ENCODE measurements around the gene RABGAP1L.

DNA sequence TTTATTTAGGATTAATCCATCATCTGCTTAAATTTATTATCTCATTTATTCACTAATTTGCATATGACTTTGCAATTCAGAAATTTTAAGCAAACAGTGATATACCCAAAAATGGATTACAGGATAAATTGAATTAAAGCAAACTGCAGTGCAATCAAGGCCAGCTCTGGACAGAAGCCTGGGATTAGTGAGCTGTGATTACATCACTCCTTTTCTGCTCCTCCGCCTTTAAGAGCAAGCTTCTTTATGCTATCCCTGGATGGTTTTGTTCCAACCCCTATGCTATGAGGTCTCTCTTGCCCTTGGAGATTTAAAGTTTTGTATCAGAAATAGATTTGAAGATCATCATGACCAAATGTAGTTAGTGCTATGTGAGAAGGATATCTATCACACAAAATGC lies 321.0 kb downstream of the RABGAP1L start:
- TF ChIP-seq RAD21 (IDR thresholded peaks at IDR 0.05) = no peak
- TF ChIP-seq, protein P1, sequence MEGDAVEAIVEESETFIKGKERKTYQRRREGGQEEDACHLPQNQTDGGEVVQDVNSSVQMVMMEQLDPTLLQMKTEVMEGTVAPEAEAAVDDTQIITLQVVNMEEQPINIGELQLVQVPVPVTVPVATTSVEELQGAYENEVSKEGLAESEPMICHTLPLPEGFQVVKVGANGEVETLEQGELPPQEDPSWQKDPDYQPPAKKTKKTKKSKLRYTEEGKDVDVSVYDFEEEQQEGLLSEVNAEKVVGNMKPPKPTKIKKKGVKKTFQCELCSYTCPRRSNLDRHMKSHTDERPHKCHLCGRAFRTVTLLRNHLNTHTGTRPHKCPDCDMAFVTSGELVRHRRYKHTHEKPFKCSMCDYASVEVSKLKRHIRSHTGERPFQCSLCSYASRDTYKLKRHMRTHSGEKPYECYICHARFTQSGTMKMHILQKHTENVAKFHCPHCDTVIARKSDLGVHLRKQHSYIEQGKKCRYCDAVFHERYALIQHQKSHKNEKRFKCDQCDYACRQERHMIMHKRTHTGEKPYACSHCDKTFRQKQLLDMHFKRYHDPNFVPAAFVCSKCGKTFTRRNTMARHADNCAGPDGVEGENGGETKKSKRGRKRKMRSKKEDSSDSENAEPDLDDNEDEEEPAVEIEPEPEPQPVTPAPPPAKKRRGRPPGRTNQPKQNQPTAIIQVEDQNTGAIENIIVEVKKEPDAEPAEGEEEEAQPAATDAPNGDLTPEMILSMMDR (IDR thresholded peaks at IDR 0.05; ENCODE audit: low read depth, low read length, missing input control) = no peak
- TF ChIP-seq, protein P2, sequence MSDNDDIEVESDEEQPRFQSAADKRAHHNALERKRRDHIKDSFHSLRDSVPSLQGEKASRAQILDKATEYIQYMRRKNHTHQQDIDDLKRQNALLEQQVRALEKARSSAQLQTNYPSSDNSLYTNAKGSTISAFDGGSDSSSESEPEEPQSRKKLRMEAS (IDR thresholded peaks at IDR 0.05) = no peak

Measured in liver (tissue), 3 donors.